ENCODE data around the gene THYN1. TPM values are rescaled to one million over a fixed set of nuclear protein-coding genes. Genes with fewer than 3 reads are reported as not detected.
"Not testable (repeated sequence)": the region's sequence is repeated elsewhere in the genome, so short reads cannot be mapped to it uniquely, and the experiment has no call there.

THYN1 gene
- total RNA-seq, 1 donor from 2014 or later = 39.8 TPM

DNA sequence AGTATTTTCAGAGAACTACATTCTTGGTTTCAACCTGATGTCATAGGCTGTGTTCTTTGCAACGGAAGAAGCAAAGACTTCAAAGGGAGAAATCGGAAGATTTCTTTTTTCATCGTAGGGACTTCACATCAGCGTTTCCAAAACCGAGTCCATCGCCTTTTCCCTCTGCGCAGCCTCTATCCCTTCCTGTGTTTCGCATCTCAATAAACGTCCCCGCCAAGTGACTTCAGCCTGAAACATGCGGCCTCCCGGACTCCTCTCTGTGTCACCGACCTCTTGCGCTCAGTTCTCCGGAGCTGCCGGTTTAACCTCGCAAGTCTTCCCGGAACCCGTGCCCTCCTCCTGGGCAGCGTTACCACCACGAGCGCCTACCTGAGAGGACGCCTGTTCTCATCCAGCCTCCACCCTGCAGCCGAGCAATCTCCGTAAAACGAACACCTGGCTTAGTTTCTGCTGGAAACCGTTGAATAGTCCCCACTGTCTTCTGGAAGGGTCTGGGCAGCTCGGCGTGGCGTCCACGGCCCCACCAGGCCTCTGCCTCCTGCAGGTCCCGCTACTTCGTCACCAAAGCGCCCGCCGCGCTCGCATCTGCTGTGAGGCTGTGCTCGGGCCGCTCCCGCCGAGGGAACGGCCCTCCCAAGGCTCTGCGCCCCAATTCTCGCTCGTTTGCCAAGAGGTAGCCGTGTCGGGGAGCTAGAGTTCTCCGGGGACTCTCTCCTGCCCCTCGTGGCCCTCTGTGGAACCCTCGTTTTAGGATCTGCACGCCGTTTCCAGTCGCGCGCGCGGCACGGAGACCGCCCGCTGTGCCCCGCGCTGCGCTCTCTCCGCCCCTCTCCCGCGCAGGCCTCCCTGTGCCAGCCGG is 22.6 kb upstream of the THYN1 start, which contains the start of gene GLB1L3:
Gene GLB1L3, plus strand, starts transcription at position 846 of the 862 bp plus-strand sequence. CDS start 362 bp downstream, outside the sequence.
- peak; percentile 14 for DNase-seq (ENCODE audit: low read depth)

DNA sequence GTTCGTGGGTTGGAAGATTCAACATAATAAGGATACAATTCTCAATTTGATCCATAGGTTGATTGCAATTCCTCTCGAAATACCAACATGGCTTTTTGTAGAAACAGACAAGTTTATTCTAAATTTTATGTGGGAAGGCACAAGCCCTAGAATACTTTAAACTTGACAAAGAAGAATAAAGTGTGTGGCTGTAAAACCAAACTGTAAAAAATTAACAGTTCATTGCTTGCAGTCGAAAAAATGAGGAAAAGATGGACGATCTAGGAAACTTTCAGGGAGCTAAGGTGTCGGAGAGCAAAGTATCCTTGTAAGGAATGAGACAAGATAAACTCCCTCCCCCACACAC is 22.0 kb upstream of the THYN1 start:
- no peak for DNase-seq (ENCODE audit: low read depth)

DNA sequence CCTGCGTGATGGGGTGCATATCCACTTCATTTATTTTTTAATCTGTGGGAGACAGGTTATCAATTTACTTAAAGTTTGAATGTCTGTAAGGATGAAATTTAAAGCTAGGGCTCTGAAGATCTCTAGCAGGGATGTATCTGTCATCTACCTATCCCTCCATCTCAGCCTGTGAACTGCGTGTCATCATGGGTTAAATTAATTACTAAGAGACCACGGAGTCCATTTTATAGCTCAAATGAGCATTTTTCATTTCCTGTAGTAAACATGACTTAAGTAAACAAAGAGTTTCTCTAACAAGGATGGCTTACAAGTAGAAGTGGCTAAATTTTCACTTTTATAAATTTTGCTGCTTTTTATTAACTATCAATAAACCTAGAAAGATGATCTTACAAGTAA is 20.2 kb upstream of the THYN1 start:
- no peak for DNase-seq (ENCODE audit: low read depth)

DNA sequence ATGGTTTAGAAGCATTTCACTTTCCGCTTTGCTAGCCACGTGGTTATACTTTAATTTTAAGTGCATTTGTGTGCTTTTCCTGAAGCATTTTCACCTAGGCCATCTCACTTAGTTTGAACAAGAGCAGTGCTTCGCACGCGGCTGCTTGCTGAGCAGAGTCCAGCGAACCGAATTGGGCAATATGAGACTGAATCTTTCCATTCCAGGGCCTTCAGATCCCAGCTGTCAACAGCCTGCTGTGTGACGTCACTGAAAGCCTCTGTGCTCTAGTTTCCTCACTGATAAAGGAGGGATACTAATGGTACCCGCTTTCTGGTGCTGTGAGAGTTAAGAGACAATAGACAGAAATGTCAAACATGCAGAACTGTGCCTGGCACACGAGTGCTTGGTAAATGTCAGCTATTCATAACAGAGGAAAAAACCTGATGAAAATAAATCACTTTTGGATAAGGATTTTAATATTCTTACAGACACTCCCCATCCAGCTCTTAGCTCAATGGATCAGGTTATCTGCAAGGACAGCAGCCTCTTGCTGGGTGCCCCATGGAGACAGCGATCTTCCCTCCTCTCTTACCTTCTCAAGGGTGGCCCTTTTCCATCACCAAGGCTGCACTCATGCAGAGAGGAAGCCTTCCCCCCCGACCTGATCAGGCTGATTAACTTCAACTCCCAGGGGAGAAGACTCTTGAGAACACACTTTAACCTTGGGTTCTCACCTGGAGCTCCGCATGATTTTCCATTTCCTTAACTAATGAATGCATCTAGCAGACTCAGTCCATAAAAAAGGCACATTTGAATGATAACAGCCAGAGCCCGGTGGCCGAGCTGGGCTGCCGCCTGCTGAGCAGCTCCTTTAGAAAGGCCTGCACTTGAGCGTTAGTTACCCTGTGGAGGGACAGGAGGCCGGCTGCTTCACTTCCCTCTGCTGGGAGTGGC is 19.5 kb upstream of the THYN1 start:
- DNase-seq (ENCODE audit: low read depth) = peak; percentile 14

DNA sequence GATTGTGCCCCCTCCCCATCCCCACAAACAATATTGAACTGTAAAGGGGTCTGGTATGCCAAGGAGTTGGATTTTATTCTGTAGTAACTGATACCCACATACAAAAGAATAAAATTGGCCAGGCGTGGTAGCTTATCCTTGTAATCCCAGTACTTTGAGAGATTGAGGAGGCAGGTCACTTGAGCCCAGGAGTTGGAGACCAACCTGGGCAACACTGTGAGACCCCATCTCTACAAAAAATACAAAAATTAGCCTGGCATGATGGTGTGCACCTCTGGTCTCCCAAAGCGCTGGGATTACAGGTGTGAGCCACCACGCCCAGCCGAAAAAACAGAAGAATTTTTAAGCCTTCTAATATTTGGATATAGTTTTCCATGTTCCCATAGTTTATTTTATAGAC is 18.8 kb upstream of the THYN1 start:
- DNase-seq (ENCODE audit: low read depth) = no peak

DNA sequence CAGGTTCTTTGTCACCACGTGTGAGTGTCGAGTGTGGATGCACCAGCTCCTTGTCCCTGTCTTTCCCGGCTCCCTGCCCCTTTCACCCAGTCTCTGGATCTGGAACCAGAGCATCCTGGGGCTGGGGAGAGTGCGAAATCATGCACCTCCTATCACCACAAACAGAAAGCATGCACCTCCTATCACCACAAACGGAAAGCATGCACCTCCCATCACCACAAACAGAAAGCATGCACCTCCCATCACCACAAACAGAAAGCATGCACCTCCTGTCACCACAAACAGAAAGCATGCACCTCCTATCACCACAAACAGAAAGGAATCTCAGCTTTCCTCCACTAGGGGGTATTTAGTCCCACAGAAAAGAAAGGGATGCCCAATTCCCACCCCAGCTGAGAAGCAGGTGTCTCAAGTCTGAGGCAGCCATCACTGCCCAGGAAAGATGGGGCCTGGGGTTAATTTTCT is 17.1 kb upstream of the THYN1 start:
- peak; percentile 64 for DNase-seq (ENCODE audit: low read depth)

DNA sequence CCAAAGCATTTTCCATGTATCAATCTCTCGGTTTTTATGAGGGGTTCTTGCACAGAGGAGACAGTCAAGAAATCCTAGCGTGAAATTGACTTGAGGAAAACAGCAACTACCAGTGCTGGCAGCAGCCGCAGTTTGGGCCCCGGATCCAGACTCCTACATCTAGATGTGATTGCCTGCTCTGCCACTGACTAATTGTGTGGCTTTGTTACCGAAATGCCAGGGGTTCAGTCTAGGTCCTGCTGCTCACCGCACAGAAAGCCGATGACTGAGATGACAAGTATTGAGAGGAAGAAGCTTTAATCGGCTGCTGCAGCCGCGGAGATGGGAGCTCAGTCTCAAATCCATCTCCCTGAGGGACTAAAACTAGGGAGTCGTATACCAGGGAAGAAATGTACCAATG is 14.8 kb upstream of the THYN1 start:
- no peak for DNase-seq (ENCODE audit: low read depth)

DNA sequence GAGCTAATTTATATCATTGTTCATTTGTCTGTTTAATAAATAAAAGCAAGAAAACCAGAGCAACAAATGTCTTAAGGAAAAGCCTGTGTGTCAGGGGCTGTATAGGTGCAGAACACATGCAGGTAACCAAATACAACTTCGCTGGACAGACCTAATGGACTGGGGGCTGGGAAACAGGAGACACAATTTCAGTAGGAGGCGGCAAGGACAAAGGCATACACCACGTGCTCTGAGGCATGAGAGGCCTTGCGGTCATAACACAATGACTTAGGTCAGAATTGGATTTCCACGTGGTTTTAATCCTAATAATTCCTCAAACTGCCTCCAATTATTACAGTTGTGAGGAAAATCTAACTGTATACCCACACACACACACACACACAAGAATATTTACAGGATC is 14.3 kb upstream of the THYN1 start:
- DNase-seq (ENCODE audit: low read depth) = no peak

DNA sequence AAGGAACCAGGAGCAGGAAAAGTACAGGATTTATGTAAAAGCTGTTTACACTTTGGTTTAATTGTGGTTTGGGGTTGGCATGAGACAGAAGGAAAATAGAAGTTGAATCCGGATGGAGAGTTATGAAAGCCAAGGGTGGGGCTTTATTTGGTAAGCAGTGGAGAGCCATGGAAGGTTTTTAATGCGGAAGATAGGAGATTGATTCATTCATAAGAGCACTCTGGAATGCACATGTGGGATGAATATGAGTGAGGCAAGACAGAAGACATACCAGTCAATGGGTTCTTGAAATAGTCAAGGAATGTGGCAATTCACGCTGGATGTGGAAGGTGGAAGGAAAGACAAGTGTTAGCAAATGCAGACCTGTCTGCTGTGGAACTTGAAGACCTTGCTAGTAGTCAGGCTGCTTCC is 13.7 kb upstream of the THYN1 start:
- peak; percentile 67 for DNase-seq (ENCODE audit: low read depth)

DNA sequence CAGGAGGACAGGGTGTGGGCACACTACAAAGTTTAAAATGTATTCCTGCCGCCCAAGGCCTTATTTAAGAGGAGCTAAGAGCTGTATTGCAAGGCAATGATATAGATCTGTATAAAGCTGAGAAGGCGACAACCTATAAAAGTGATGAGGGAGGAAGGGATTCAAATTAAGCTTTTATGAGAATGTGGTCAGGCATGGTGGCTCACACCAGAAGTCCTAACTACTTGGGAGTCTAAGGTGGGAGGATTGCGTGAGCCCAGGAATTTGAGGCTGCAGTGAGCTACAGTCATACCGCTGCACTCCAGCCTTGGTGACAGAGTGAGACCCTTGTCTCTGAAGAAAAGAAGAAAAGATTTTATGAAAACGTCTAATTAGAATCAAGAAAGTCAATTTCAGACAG is 13.3 kb upstream of the THYN1 start:
- DNase-seq (ENCODE audit: low read depth) = no peak

DNA sequence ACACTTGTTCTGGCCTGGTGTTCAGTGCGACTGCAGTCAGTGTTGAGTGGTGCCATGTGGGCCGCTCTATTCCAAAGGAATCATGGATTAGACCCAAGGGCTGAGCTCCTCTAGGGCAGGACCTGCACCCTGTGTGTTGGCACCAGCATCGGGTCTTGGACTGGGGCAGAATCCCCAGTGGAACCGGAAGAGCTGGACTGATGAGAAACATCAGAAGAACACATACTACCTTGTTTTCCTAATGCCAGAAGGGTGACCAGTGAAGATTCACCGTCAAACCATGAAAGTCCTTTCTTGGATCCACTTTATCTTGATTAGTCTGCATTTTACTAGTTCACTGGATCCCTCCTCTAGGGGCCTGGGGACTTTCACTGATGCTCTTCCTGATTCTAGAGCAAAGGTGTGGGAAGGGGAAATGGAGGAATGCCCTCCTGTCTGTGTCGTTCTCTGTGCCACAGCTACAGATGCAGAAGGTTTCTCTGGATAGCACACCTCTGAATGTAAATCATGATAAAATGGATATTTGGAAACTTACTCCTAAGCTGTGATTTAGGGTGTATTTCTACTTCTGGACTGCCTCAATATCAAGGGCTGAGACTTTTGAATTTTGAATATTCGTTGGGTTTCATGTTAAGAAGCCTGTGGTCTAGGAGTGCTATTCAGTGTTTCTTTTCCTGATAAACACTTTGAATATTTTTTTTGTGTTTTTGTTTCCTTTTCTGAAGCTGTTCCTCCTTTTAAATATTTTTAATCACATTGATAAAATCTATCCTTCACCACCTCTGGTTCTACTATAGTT is 12.0 kb upstream of the THYN1 start:
- DNase-seq (ENCODE audit: low read depth) = no peak

DNA sequence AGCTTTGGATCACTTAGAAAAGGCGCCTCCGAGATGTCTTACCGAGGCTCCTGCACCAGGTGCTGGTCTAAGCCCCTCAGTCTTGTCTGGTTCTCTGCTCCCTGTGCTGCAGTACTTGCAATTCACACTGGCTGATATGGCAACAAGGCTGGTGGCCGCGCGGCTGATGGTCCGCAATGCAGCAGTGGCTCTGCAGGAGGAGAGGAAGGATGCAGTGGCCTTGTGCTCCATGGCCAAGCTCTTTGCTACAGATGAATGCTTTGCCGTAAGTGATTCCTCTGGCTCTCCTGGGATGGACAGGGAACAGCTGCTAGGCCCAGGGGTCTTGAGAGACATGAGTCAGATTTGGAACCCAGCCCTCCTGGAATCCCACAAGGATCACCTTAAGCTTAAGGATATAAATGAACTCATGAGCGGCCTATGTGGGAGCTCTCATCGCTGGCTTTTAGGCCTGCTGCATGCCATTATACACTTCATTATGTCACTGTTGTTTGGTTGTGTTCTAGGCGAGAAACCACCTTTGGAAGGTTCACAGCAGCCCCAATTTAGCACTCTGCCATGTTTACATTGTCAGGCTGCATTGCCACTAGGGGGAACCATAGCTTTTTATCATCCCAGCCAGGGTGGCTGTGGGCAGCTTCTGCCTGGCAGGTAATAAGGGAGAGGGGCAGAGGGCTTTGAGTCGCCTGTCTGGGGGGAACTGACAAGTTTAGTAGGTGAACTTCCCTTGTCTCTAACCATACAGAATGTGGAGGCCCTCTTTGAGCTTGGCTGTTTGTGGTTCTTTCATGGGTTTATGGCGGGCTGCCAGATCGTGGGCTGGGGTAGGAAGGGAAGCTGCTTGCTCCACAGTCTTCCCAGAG is 8.7 kb upstream of the THYN1 start:
- DNase-seq (ENCODE audit: low read depth) = peak; percentile 96

DNA sequence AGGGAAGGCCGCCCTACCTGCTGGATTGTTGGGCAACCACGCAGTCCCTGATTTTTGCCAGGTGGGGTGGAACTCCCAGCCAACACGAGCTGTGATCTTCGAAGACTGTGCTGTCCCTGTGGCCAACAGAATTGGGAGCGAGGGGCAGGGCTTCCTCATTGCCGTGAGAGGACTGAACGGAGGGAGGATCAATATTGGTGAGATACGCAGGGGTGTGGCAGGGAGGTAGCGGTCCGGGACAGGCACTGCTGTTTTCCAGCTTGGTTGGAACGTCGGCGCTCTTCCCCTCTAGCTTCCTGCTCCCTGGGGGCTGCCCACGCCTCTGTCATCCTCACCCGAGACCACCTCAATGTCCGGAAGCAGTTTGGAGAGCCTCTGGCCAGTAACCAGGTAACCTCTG is 7.8 kb upstream of the THYN1 start:
- DNase-seq (ENCODE audit: low read depth) = no peak

DNA sequence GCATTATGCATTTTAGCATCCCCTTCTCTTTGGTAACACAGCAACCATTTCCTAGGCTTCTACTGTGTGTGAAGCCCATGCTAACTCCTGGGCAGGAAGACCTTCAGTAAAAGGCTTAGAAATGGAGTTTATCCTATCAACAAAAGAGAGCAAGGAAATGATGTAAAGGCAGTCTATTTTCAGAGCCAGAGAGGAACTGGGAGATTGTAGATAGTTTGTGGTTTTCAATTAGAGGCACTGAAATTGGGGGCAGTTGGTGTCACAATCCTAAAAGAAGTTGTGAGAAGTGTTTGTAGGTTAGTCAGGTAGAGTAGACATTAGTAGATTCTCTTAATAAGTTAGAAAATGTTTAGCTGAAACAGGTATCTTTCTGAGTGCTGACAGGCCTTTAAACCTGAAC is 7.4 kb upstream of the THYN1 start:
- DNase-seq (ENCODE audit: low read depth) = no peak

DNA sequence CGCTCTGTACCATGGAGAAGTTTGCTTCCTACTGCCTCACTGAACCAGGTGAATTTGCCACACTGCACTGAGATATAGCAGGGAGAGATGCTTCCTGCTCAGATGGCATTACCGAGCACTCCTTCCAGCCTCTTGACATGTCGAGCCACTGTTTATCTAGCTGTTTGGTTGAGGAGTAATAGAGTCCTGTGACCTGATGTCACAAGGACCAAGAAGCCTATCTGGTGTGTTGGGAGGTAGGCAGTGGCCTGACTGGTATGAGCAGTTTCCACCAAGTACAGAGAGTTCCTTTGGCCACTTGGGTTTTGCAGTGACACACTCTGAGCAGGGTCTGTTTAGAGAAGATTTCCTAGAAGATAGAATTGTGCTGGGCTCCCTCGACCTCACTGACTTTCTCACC is 5.4 kb upstream of the THYN1 start:
- no peak for DNase-seq (ENCODE audit: low read depth)

DNA sequence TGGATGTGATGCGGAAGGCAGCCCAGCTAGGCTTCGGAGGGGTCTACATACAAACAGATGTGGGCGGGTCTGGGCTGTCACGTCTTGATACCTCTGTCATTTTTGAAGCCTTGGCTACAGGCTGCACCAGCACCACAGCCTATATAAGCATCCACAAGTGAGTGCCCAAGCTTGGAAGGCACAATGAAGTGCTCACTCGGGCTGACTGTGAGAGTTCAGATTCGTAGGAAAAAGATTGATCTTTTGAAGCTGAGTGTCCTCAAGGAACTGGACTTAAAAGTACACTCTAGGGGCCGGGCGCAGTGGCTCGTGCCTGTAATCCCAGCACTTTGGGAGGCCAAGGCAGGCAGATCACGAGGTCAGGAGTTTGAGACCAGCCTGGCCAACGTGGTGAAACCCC is 3.9 kb upstream of the THYN1 start:
- no peak for DNase-seq (ENCODE audit: low read depth)

DNA sequence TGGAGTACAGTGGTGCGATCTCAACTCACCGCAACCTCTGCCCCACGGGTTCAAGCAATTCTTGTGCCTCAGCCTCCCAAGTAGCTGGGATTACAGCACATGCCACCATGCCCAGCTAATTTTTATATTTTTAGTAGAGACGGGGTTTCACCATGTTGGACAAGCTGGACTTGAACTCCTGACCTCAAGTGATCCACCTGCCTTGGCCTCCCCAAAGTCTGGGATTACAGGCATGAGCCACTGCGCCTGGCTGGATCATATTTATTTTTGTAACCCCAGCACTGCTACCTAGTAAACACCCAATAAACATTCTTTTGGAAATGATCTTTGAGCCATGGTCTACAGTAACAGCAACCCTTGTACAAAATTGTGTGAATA is 2.0 kb upstream of the THYN1 start:
- DNase-seq (ENCODE audit: low read depth) = not testable (repeated sequence)

DNA sequence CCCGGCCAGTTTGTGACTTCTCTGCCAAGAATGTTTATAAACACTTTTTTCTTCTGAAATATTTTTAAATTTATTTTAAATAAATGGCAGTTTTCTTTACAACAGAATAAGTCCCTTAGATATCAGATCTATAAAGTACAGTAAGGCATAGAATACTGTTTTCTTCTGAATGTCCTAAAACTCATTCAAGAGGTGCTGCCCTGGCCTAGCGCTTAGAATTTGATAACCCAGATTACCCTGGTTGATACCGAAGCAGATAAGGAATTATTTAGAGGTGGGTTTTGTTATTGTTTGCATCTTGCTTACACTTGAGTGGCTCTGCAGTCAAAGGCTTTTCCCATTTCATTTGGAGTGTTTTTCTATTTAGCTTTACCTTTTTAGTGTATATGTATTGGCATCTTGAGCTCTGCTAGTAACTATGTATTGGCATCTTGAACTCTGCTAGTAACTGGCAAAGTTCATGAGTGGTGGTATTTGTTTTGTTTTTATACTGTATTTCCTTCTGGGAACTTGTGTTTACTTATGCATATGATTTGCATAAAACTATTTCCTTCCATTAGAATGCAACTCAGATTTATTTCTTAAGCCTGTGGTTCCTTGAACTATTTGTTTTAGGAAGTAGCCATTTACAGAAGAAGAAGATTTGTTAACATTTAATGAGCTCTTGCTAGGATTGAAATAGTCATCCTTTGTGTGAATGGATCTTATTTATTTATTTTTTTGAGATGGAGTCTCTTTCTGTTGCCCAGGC is 1.5 kb upstream of the THYN1 start:
- DNase-seq (ENCODE audit: low read depth) = no peak

DNA sequence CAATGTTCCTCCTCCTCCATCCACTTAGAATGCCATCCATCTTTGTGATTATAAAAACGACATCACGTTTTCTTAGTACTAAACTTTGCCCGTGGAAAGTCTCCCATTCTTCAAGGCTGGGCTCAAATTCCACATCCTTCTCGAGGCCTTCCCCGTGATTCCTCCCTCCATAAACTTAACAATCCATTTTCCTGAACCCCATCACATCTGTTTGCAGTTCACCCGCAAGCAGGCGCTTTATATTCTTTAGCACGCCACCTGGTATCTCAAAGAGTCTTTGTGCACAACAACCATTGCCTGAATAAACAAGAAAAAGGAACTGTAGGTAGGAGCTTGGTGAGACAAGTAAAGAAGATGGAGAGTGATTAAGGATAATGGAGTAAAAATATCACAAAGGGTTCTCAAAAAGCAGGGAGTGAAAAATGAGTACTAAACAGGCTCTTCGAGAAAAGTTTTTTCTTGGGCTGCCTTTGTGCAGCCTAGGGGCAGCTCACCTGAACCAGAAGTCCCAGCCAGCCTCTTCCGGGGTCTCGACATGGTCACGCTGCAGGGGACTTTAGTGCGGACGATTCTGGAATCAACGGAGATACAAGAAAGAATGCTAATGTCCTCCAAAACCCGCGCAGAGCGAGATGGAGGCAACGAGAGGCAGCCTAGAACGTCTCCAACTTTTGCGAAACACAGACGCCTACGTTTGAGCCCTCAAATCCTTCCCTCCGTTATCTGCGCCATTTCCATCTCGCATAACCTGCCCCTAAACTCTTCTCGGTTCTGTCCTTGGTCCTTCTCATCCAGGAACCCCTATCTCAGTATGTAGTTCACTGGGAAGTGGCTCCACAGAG is 585 bp downstream of the THYN1 start:
- no peak for DNase-seq (ENCODE audit: low read depth)

Measured in myocyte (in vitro differentiated cells).